Right ventricle myocardium inferior (tissue), 1 donor: ENCODE results near the gene FUNDC2. TPM values are rescaled to one million over a fixed set of nuclear protein-coding genes. Genes with fewer than 3 reads are reported as not detected.
A peak's percentile ranks its signal among the peaks of the same experiment; 100 is the strongest.
"Not testable (repeated sequence)": the region's sequence is repeated elsewhere in the genome, so short reads cannot be mapped to it uniquely, and the experiment has no call there.

Source experiments
- ATAC-seq: fragments of 200-7000 bp; cut with Tn5 transposase; one replicate; pipeline ENCODE4 v1.9.1; 2020; ENCODE audit warnings: mild to moderate bottlenecking, moderate library complexity
- DNase-seq: peaks from one replicate; pipeline ENCODE4 v3.0.0; 2021; ENCODE audit errors: missing footprints
- intact Hi-C: fragments of 100-400 bp; cut with DNase I; formaldehyde crosslinking; loops from one replicate; pipeline ENCODE4 v1.11.0; 2022
- long read RNA-seq: library from polyadenylated mRNA; unstranded; transcript quantifications from one replicate; pipeline ENCODE4 v2.0.0, GENCODE V29; 2021
- total RNA-seq: library from RNA; stranded (reverse); fragmentation: NEBNext Ultra II Directional; extraction: Animal tissue kit (Norgen Biotek cat#: 25700); gene quantifications from one replicate; pipeline ENCODE4 v1.2.1, GENCODE V29; 2021
- donor health status: DM: no; HTN: yes; CAD: no; lungs with severe emphysema.

Gene FUNDC2
- 403 TPM for total RNA-seq
- long read RNA-seq, full-length matches to known transcripts = 151 of 158 reads
- long read RNA-seq, partial matches to known transcripts = 2 of 158 reads
- long read RNA-seq, other reads (novel, unspliced or antisense) = 5 of 158 reads

DNA sequence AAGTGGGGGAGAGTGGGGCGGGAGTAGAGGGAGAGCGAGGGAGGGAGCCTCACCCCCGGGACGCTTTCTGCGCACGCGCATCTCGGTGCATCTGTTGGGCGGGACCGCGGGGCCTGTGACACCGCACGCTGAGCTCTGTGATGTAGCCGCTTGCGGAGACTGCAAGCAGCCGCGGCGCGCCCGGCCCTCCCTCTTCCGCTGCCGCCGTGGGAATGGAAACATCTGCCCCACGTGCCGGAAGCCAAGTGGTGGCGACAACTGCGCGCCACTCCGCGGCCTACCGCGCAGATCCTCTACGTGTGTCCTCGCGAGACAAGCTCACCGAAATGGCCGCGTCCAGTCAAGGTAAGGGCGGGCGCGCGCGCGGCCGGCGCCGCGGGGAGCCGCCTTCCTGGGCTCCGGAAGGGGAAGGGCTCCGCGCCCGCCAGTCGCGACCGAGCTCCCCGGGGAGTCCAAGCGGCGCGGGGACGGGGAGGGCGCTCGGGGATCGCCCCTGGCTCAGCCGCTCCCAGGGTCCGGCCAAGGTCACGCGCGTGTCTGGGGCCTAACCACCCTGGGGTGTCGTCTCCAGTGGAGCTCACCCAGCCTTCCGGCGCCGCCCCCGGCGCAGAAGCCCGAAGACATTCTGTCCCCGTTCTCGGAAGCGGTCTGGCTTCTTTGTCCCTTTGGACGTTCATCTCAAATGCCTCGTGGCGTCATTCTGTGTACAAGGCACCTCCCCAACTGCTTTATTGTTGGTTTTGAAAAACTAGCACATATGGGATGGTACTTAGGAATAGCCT is at the start of gene FUNDC2:
Gene FUNDC2 (plus strand): TSS at position 118 of the 782 bp plus-strand sequence. CDS start 95 bp downstream, at position 213.
- intact Hi-C loops = loop anchor here (2.0 kb wide), 1 partner anchor 44 kb away; the partner anchor contains the start of genes BRCC3, CMC4 and MTCP1
- ATAC-seq = peak; percentile 96
- DNase-seq = peak; percentile 96

GRCh38 chrX:154979629-154980028 is 47.0 kb upstream of the FUNDC2 start:
- no peak for DNase-seq
- intact Hi-C loops = loop anchor here (2.0 kb wide), 1 partner anchor 77 kb away; no protein-coding TSS in a partner anchor
- ATAC-seq = no peak

- ATAC-seq (peak; percentile 83), DNase-seq (no peak)
- intact Hi-C loops = loop anchor here (2.0 kb wide), 1 partner anchor 76 kb away; no protein-coding TSS in a partner anchor
Measured at GRCh38 chrX:154980330-154981115, 46.1 kb upstream of the FUNDC2 start.

DNA sequence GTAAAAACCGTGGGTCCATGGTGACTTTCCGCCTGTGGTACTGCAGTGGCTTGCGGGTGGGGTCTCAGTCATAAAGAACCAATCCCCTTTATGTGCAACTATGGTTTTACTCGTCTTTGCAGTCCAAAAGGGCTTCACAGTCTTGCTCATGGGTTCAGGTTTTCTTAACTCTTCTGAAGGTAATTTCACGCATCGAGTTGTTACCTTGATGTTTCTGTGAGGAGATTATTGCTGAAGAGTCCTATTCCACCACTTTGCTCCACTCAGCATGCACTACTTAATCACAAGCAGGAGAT is 45.6 kb upstream of the FUNDC2 start:
- ATAC-seq (no peak), DNase-seq (no peak)
- intact Hi-C loops = loop anchor here (2.0 kb wide), 1 partner anchor 76 kb away; no protein-coding TSS in a partner anchor

GRCh38 chrX:154986826-154987575 is 39.6 kb upstream of the FUNDC2 start:
- no peak for DNase-seq
- no peak for ATAC-seq
- intact Hi-C loops = no loop called here

- ATAC-seq (no peak), DNase-seq (no peak)
- intact Hi-C loops = no loop called here
Measured at GRCh38 chrX:154987940-154988339, 38.7 kb upstream of the FUNDC2 start.

DNA sequence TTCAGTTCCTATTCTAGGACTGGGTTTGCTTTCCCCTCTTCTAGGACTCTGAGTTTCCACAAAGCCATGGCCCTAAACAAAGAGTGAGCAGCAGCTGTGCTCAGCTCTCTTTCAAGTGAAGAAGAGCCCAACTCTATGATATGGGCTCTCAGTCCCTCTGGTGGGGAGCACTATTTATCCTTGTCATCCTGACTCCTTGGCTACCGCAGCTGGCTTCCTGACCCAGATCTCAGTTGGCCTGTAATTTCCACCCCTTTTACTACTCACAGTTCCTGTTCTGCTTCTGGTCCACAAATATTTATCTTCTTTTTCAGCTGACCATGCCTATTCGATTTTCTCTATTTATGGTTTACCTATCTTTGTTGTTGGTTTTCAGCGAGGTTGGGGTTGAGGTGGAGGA is 37.9 kb upstream of the FUNDC2 start:
- no peak for ATAC-seq
- DNase-seq = no peak
- intact Hi-C loops = no loop called here

- ATAC-seq (no peak), DNase-seq (no peak)
- intact Hi-C loops = no loop called here
Measured at GRCh38 chrX:154990496-154990895, 36.1 kb upstream of the FUNDC2 start.

GRCh38 chrX:154991039-154991438 is 35.6 kb upstream of the FUNDC2 start:
- ATAC-seq (no peak), DNase-seq (no peak)
- intact Hi-C loops = no loop called here

GRCh38 chrX:154991476-154991875 is 35.2 kb upstream of the FUNDC2 start:
- intact Hi-C loops = no loop called here
- ATAC-seq = no peak
- DNase-seq = no peak

- intact Hi-C loops = no loop called here
- no peak for ATAC-seq
- DNase-seq = no peak
Measured at GRCh38 chrX:154998204-154998880, 28.3 kb upstream of the FUNDC2 start.

GRCh38 chrX:155000841-155001240 is 25.8 kb upstream of the FUNDC2 start:
- no peak for ATAC-seq
- no peak for DNase-seq
- intact Hi-C loops = no loop called here

DNA sequence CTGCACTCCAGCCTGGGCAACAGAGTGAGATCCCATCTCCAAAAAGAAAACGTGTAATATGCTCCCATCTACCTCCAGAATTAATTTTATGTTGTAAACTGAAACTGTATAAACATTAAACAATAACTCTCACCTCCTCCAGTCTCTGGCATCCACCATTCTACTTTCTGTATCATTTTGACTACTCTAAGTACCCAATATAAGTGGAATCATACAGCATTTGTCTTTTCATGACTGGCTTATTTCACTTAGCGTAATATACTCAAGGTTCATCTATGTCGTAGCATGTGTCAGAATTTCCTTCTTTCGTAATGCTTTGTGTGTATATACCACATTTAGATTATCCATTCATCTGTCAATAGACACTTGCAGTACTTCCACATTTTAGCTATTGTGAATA is 24.8 kb upstream of the FUNDC2 start:
- no peak for DNase-seq
- ATAC-seq = no peak
- intact Hi-C loops = no loop called here

DNA sequence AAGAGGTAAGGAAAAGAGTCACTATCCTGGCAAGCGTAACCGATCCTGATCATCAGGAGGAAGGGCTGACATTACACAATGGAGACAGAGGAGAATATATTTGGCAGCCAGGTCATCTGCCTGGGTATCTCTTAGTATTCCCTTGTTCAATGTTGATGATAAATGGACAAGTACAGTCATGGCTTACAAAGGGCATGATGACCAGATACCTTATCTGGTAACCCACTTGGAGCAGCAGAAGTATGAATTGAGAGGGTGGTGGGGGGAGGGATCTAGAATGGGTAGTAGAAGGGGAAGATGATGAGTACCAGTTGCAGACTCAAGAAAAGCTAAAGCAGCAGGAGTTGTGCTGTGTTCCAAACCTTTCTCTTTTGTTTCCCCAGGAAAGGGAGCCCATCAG is 21.5 kb upstream of the FUNDC2 start:
- intact Hi-C loops = no loop called here
- no peak for DNase-seq
- ATAC-seq = no peak

DNA sequence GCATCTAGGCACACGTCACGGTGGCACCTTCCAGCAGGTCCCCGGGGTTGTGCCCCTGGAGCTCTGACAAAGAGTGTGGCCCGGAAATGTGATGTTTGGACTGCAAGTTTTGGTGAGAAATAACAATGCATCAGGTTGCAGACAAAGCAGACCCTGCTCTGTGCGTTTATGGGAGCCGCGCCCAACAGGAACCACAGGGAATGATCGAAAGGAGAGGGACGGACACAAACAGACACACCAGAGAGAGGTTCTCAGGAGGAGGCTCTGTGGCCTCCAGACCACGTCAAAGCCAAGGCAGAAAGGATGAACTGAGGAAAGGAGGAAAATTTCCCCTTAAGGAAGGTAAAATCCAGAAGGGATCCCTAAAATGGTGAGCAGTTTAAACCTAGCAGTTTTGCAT is 20.3 kb upstream of the FUNDC2 start:
- ATAC-seq, intact Hi-C loops, DNase-seq: not testable (repeated sequence)

- intact Hi-C loops, DNase-seq: not testable (repeated sequence)
- peak; percentile 69 for ATAC-seq
Measured at GRCh38 chrX:155006913-155007671, 19.6 kb upstream of the FUNDC2 start.

DNA sequence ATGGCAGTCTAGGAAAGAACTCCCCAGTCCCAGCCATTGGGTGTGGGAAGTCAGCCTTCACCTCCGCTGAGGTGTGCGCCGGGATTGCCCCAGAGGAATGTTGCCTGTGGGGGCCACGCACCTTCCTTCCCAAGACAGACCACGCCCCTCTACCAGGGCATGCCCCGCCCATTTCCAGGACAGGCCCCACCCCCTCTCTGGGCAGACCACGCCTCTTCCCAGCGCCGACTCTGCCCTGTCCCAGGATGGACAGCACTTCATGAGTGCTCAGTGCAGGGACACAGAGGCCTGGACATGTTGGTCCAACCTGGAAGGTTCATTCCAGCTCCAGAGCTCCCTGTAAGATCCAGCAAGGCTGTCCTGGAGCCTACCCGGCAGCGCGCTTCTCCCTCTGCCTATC is 18.1 kb upstream of the FUNDC2 start:
- ATAC-seq, DNase-seq, intact Hi-C loops: not testable (repeated sequence)

GRCh38 chrX:155009994-155010472 is 16.6 kb upstream of the FUNDC2 start:
- intact Hi-C loops = no loop called here
- peak; percentile 62 for ATAC-seq
- no peak for DNase-seq
